ENCODE data around the gene MCC.

- TF ChIP-seq CTCF (IDR thresholded peaks at IDR 0.05): no peak
- no peak for TF ChIP-seq POLR2A (IDR thresholded peaks at IDR 0.05)
Measured at GRCh38 chr5:113215401-113216060, 272.7 kb downstream of the MCC start.

All from thyroid gland (tissue), 4 donors.